Parathyroid adenoma (tissue), 2 donors: ENCODE results near the gene DSCAM.
"Not testable (repeated sequence)": the region's sequence is repeated elsewhere in the genome, so short reads cannot be mapped to it uniquely, and the experiment has no call there.

Source experiments
- H2AFZ ChIP-seq: fragments of 300-600 bp; sonication (generic); one replicate; pipeline ENCODE4 v1.7.0; 2017; ENCODE audit warnings: antibody characterized with exemption, mild to moderate bottlenecking
- H3K27ac ChIP-seq: fragments of 300-600 bp; sonication (generic); one replicate; pipeline ENCODE4 v1.7.0; 2017
- H3K27me3 ChIP-seq: fragments of 300-600 bp; sonication (generic); one replicate; pipeline ENCODE4 v1.7.0; 2017; ENCODE audit warnings: low read length; ENCODE audit not compliant: control insufficient read depth, insufficient read depth
- H3K36me3 ChIP-seq: fragments of 300-600 bp; sonication (generic); one replicate; pipeline ENCODE4 v1.7.0; 2017; ENCODE audit warnings: low read length; ENCODE audit not compliant: control insufficient read depth, insufficient read depth
- H3K4me1 ChIP-seq: fragments of 300-600 bp; sonication (generic); one replicate; pipeline ENCODE4 v1.7.0; 2017; ENCODE audit warnings: control low read depth
- H3K4me2 ChIP-seq: fragments of 300-600 bp; sonication (generic); one replicate; pipeline ENCODE4 v1.7.0; 2017; ENCODE audit warnings: low read length
- H3K4me3 ChIP-seq: fragments of 300-600 bp; sonication (generic); one replicate; pipeline ENCODE4 v1.7.0; 2017; ENCODE audit warnings: low read depth, low read length
- H3K79me2 ChIP-seq: fragments of 300-600 bp; sonication (generic); one replicate; pipeline ENCODE4 v1.7.0; 2017; ENCODE audit warnings: control low read depth
- H3K9ac ChIP-seq: fragments of 300-600 bp; sonication (generic); one replicate; pipeline ENCODE4 v1.7.0; 2017; ENCODE audit warnings: mild to moderate bottlenecking
- H3K9me3 ChIP-seq: fragments of 300-600 bp; sonication (generic); one replicate; pipeline ENCODE4 v1.7.0; 2017; ENCODE audit warnings: low read length; ENCODE audit not compliant: control insufficient read depth
- CTCF ChIP-seq: fragments of 300-600 bp; sonication (generic); IDR thresholded peaks from one replicate; pipeline ENCODE4 v1.7.0; 2017; ENCODE audit warnings: antibody characterized with exemption, mild to moderate bottlenecking
- donor health status: primary hyperparathyroidism.

The DSCAM gene

GRCh38 chr21:40846587-40847411 lies at the start of gene DSCAM:
DSCAM (minus strand) TSS chr21:40847158; CDS start chr21:40846661, 497 bp downstream.
- TF ChIP-seq CTCF: no peak
- no peaks in the 10 kb centered on the region for H3K4me1 ChIP-seq
- H3K9ac ChIP-seq: no peak within 1 kb of the TSS
- no peak within 1 kb of the TSS for H3K27ac ChIP-seq
- no peaks in the 10 kb centered on the region for H3K79me2 ChIP-seq
- no peaks in the 10 kb centered on the region for H3K36me3 ChIP-seq
- peak within 1 kb of the TSS; percentile 38 for H3K4me2 ChIP-seq
- H3K9me3 ChIP-seq: no peaks in the 10 kb centered on the region
- no peak within 1 kb of the TSS for H3K4me3 ChIP-seq
- no peak within 1 kb of the TSS for H2AFZ ChIP-seq
- no peaks in the 10 kb centered on the region for H3K27me3 ChIP-seq

- not testable (repeated sequence) for H3K36me3 ChIP-seq, H3K4me2 ChIP-seq, H3K79me2 ChIP-seq, H2AFZ ChIP-seq, H3K4me1 ChIP-seq, H3K27ac ChIP-seq, H3K4me3 ChIP-seq, H3K9ac ChIP-seq, H3K27me3 ChIP-seq, H3K9me3 ChIP-seq
Observed at GRCh38 chr21:40895697-40896096, 48.7 kb upstream of the DSCAM start.

- no peak overlapping the region for H3K4me3 ChIP-seq
- no peak overlapping the region for H2AFZ ChIP-seq
- no peak overlapping the region for H3K4me2 ChIP-seq
- H3K36me3 ChIP-seq: no peaks in the 10 kb centered on the region
- no peak overlapping the region for H3K9ac ChIP-seq
- no peak overlapping the region for H3K27ac ChIP-seq
- no peak for TF ChIP-seq CTCF
- no peaks in the 10 kb centered on the region for H3K9me3 ChIP-seq
- H3K4me1 ChIP-seq: no peaks in the 10 kb centered on the region
- H3K27me3 ChIP-seq: no peaks in the 10 kb centered on the region
- no peaks in the 10 kb centered on the region for H3K79me2 ChIP-seq
Observed at GRCh38 chr21:40886931-40887330, 40.0 kb upstream of the DSCAM start.

GRCh38 chr21:40886006-40886405 lies 39.0 kb upstream of the DSCAM start:
- no peaks in the 10 kb centered on the region for H3K9me3 ChIP-seq
- no peaks in the 10 kb centered on the region for H3K79me2 ChIP-seq
- no peaks in the 10 kb centered on the region for H3K27me3 ChIP-seq
- no peak overlapping the region for H2AFZ ChIP-seq
- H3K27ac ChIP-seq: no peak overlapping the region
- no peak overlapping the region for H3K4me2 ChIP-seq
- H3K4me1 ChIP-seq: no peaks in the 10 kb centered on the region
- no peak overlapping the region for H3K9ac ChIP-seq
- H3K36me3 ChIP-seq: no peaks in the 10 kb centered on the region
- H3K4me3 ChIP-seq: no peak overlapping the region
- no peak for TF ChIP-seq CTCF

GRCh38 chr21:40882192-40882915 lies 35.4 kb upstream of the DSCAM start:
- Histone ChIP-seq H3K27ac (no peak overlapping the region), H3K9me3 (no peaks in the 10 kb centered on the region), H3K27me3 (no peaks in the 10 kb centered on the region), H3K4me3 (no peak overlapping the region), H3K9ac (no peak overlapping the region), H3K79me2 (no peaks in the 10 kb centered on the region), H3K4me1 (no peaks in the 10 kb centered on the region), H2AFZ (no peak overlapping the region), H3K4me2 (no peak overlapping the region), H3K36me3 (no peaks in the 10 kb centered on the region)
- no peak for TF ChIP-seq CTCF
